CD8-positive, alpha-beta memory T cell (primary cell): ENCODE data around the gene ATP5PD. TPM values are rescaled to one million over a fixed set of nuclear protein-coding genes. Genes with fewer than 3 reads are reported as not detected.
"Not testable (repeated sequence)": the region's sequence is repeated elsewhere in the genome, so short reads cannot be mapped to it uniquely, and the experiment has no call there.

Experiments used
- CTCF ChIA-PET: fragments of 350-600 bp; sonication (Branson Sonifier 250); formaldehyde crosslinking; loops from one replicate; lab custom pipeline; 2021; ENCODE audit warnings: antibody characterized with exemption; lab: Charles Lee
- POLR2A ChIA-PET: fragments of 350-600 bp; sonication (Branson Sonifier 250); formaldehyde crosslinking; loops from one replicate; lab custom pipeline; 2021; ENCODE audit warnings: antibody characterized with exemption; lab: Charles Lee
- DNase-seq, 5 donors: peaks; one replicate each; pipeline versions ENCODE4 v3.0.0 to v3.0.0-alpha.2; 2020 to 2022; ENCODE audit warnings: mixed read lengths in 1 of 5
- H3K27ac ChIP-seq: one replicate; pipeline ENCODE4 v1.7.0; 2013; ENCODE audit warnings: low read depth, mild to moderate bottlenecking, low read length, moderate library complexity
- H3K27me3 ChIP-seq: 2 replicates; pipeline ENCODE4 v1.7.0; 2013; ENCODE audit warnings: low read length, mild to moderate bottlenecking; ENCODE audit not compliant: insufficient read depth, poor library complexity, severe bottlenecking
- H3K36me3 ChIP-seq: 2 replicates; pipeline ENCODE4 v1.7.0; 2013; ENCODE audit warnings: mild to moderate bottlenecking, low read length, moderate library complexity; ENCODE audit not compliant: insufficient read depth
- H3K4me1 ChIP-seq: 2 replicates; pipeline ENCODE4 v1.7.0; 2013; ENCODE audit warnings: mild to moderate bottlenecking, low read length, moderate library complexity; ENCODE audit not compliant: insufficient read depth
- H3K4me3 ChIP-seq: 2 replicates; pipeline ENCODE4 v1.7.0; 2013; ENCODE audit warnings: mild to moderate bottlenecking, low read length
- H3K9me3 ChIP-seq: 2 replicates; pipeline ENCODE4 v1.7.0; 2013; ENCODE audit warnings: mild to moderate bottlenecking, low read length
- H3K27ac Mint-ChIP-seq, 8 donors: one replicate each; pipeline ENCODE4 v1.8.0; 2020 to 2021; ENCODE audit warnings: mixed read lengths in 8 of 8, mild to moderate bottlenecking in 6 of 8, inconsistent platforms in 3 of 8, moderate library complexity in 3 of 8
- H3K27me3 Mint-ChIP-seq, 2 donors: one replicate each; pipeline ENCODE4 v1.8.0; 2020 to 2021; ENCODE audit warnings: mixed read lengths in 2 of 2, mild to moderate bottlenecking in 1 of 2, moderate library complexity in 1 of 2
- H3K36me3 Mint-ChIP-seq, 3 donors: one replicate each; pipeline ENCODE4 v1.8.0; 2020 to 2021; ENCODE audit warnings: mixed read lengths in 3 of 3, inconsistent platforms in 1 of 3, mild to moderate bottlenecking in 1 of 3
- H3K4me1 Mint-ChIP-seq, 3 donors: one replicate each; pipeline ENCODE4 v1.8.0; 2020 to 2021; ENCODE audit warnings: mixed read lengths in 3 of 3, inconsistent platforms in 1 of 3, mild to moderate bottlenecking in 1 of 3
- H3K4me3 Mint-ChIP-seq, 7 donors: one replicate each; pipeline ENCODE4 v1.8.0; 2020 to 2021; ENCODE audit warnings: mixed read lengths in 7 of 7, mild to moderate bottlenecking in 6 of 7, moderate library complexity in 4 of 7, inconsistent platforms in 2 of 7
- H3K9me3 Mint-ChIP-seq, 5 donors: one replicate each; pipeline ENCODE4 v1.8.0; 2020 to 2022; ENCODE audit warnings: mixed read lengths in 5 of 5, mild to moderate bottlenecking in 3 of 5, moderate library complexity in 2 of 5, inconsistent platforms in 1 of 5
- polyA plus RNA-seq: library from polyadenylated mRNA; unstranded; fragments of 300-500 nt; fragmentation: Illumina TruSeq; gene quantifications from one replicate; pipeline ENCODE4 v1.2.3, GENCODE V29; 2021
- total RNA-seq, 2 experiments: library from RNA; stranded (reverse); gene quantifications; one replicate each; pipeline ENCODE4 v1.2.3, GENCODE V29; 2021

ATP5PD gene
- total and polyA plus RNA-seq, 3 experiments from 2014 or later = 179 to 345 (median 198) TPM

DNA sequence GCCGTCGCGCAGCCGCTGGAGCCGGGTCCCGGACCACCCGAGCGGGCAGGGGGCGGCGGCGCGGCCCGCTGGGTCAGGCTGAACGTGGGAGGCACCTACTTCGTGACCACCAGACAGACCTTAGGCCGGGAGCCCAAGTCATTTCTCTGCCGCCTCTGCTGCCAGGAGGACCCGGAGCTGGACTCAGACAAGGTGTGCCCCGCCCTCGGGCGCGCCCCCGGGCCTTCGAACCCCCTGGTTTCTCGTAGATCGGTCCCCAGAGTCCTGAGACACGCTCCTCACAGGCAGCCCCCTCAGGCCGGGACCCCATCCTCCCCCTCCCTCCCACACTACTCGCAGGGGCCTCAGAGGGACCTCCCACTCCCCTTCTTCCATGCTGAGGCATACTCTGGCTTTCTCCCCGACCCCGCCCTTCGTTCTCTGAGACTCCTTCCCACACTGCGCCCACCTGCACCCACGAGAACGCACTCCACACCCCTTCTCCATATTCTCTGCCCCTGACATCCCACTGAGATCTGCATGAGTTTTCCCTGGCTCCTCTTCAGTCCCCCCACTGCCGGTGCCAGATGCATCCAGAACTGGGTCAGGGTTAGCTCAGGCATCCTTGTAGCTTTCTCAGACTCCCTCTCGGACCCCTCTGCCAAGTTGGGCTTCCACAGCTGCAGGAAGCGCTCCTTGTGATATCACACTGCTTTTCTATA lies 779 bp upstream of the ATP5PD start:
- ChIA-PET CTCF (interaction anchor here (1.3 to 2.5 kb wide), 5 partner anchors 12 to 86 kb away, joined by 3 to 12 read pairs (median 5); partner anchors contain the start of genes MRPL58 and SLC16A5), POLR2A (interaction anchor here (0.6 to 3.4 kb wide), 6 partner anchors 8 to 136 kb away, joined by 3 to 14 read pairs (median 3); partner anchors contain the start of gene SUMO2)
- H3K27me3 ChIP-seq = no peaks in the 10 kb centered on the region
- H3K4me3 ChIP-seq = peak overlapping the region; percentile 74
- H3K9me3 ChIP-seq = no peaks in the 10 kb centered on the region
- Mint-ChIP-seq H3K4me1 (peaks cover 38 to 57% (median 51%) of the 10 kb centered on the region in 3 donors), H3K36me3 (peaks cover 0 to 39% (median 6%) of the 10 kb centered on the region in 3 donors), H3K27me3 (no peaks in the 10 kb centered on the region), H3K27ac (peak overlapping the region; percentile 29 to 99 (median 90)), H3K9me3 (no peaks in the 10 kb centered on the region), H3K4me3 (peak overlapping the region; percentile 87 to 99 (median 96))
- peak overlapping the region; percentile 62 for H3K27ac ChIP-seq
- peaks cover 18% of the 10 kb centered on the region for H3K4me1 ChIP-seq
- DNase-seq = peak in 4 of 5 donors; percentile 13 to 59 (median 30)
- peaks cover 13% of the 10 kb centered on the region for H3K36me3 ChIP-seq

DNA sequence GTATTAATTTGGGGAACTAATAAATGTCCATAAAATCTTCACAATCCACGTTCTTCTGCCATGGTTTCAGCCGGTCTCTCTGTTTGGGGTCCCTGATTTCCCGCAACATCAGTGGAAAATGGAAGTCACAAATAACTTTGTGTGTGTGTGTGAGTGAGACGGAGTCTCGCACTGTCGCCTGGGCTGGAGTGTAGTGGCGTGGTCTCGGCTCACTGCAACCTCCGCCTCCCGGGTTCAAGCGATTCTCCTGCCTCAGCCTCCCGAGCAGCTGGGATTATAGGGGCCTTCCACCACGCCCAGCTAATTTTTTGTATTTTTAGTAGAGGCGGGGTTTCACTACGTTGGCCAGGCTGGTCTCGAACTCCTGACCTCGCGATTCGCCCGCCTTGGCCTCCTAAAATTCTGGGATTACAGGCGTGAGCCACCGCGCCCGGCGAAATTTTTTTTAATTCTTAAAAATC lies 793 bp downstream of the ATP5PD start:
- H3K27me3 ChIP-seq, H3K9me3 Mint-ChIP-seq, H3K27me3 Mint-ChIP-seq, DNase-seq, H3K9me3 ChIP-seq: not testable (repeated sequence)
- H3K4me3 Mint-ChIP-seq = peak overlapping the region; percentile 92 to 99 (median 96)
- H3K36me3 Mint-ChIP-seq = peaks cover 0 to 40% (median 5%) of the 10 kb centered on the region in 3 donors
- H3K4me1 Mint-ChIP-seq = peaks cover 36 to 51% (median 51%) of the 10 kb centered on the region in 3 donors
- Histone ChIP-seq H3K4me1 (peaks cover 18% of the 10 kb centered on the region), H3K27ac (peak overlapping the region; percentile 94), H3K36me3 (peaks cover 18% of the 10 kb centered on the region), H3K4me3 (peak overlapping the region; percentile 84)
- CTCF ChIA-PET = interaction anchor here (1.0 to 2.3 kb wide), 5 partner anchors 11 to 68 kb away, joined by 3 to 10 read pairs (median 4); partner anchors contain the start of gene SLC16A5
- H3K27ac Mint-ChIP-seq = peak overlapping the region; percentile 93 to 99 (median 97)
- POLR2A ChIA-PET = interaction anchor here (3.4 kb wide), 1 partner anchor 11 kb away, joined by 14 read pairs; no protein-coding TSS in a partner anchor

GRCh38 chr17:75044716-75045115 lies 2.1 kb downstream of the ATP5PD start:
- peaks cover 22% of the 10 kb centered on the region for H3K36me3 ChIP-seq
- H3K4me1 ChIP-seq = peaks cover 18% of the 10 kb centered on the region
- ChIA-PET CTCF (no interaction called here), POLR2A (no interaction called here)
- no peaks in the 10 kb centered on the region for H3K27me3 ChIP-seq
- Mint-ChIP-seq H3K9me3 (no peaks in the 10 kb centered on the region), H3K4me3 (peak overlapping the region in 6 of 7 donors; percentile 35 to 99 (median 59)), H3K36me3 (peaks cover 4 to 47% (median 10%) of the 10 kb centered on the region in 3 donors), H3K4me1 (peaks cover 39 to 49% (median 48%) of the 10 kb centered on the region in 3 donors), H3K27me3 (no peaks in the 10 kb centered on the region), H3K27ac (peak overlapping the region in 5 of 8 donors; percentile 23 to 77 (median 50))
- no peaks in the 10 kb centered on the region for H3K9me3 ChIP-seq
- no peak for DNase-seq
- H3K27ac ChIP-seq = no peak overlapping the region
- H3K4me3 ChIP-seq = no peak overlapping the region

GRCh38 chr17:75043789-75044188 lies 3.0 kb downstream of the ATP5PD start:
- CTCF ChIA-PET, POLR2A ChIA-PET, DNase-seq, H3K9me3 Mint-ChIP-seq, H3K27ac ChIP-seq, H3K27me3 Mint-ChIP-seq, H3K4me3 ChIP-seq, H3K27me3 ChIP-seq, H3K9me3 ChIP-seq: not testable (repeated sequence)
- peaks cover 25% of the 10 kb centered on the region for H3K36me3 ChIP-seq
- H3K4me1 ChIP-seq = peaks cover 18% of the 10 kb centered on the region
- H3K36me3 Mint-ChIP-seq = peaks cover 5 to 46% (median 14%) of the 10 kb centered on the region in 3 donors
- peaks cover 38 to 42% (median 40%) of the 10 kb centered on the region in 3 donors for H3K4me1 Mint-ChIP-seq
- peak overlapping the region in 1 of 8 donors; percentile 81 for H3K27ac Mint-ChIP-seq
- peak overlapping the region in 2 of 7 donors; percentile 19 to 67 for H3K4me3 Mint-ChIP-seq

DNA sequence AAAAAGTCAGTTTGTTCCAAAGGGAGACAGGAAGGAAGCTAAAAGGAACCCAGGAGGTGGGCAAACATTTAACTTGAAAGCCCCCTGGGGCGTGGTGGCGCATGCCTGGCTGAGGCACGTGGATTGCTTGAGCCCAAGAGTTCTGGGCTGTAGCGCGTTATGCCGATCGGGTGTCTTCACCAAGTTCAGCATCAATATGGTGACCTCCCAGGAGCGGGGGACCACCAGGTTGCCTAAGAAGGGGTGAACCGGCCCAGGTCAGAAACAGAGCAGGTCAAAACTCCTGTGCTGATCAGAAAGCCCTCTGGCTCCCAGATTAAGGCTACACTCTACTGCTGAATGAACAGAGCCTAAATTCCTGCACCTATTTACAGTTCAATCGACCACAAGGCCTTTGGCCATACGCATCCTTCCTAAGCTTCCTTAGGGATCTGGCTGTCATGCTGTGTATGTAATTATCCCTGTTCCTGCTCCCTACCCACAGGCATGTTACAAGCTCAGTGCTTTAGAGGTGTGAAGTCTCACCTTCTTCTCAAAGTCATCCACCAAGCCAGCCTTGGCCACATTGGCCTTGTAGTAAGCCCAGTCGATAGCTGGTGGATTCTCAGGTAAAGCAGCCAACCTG lies 5.0 kb downstream of the ATP5PD start:
- DNase-seq = no peak
- Mint-ChIP-seq H3K36me3 (peaks cover 5 to 46% (median 11%) of the 10 kb centered on the region in 3 donors), H3K27ac (peak overlapping the region in 1 of 8 donors; percentile 85), H3K9me3 (no peaks in the 10 kb centered on the region), H3K4me1 (peaks cover 29 to 36% (median 35%) of the 10 kb centered on the region in 3 donors), H3K4me3 (peak overlapping the region in 1 of 7 donors; percentile 45), H3K27me3 (no peaks in the 10 kb centered on the region)
- Histone ChIP-seq H3K4me3 (no peak overlapping the region), H3K27me3 (no peaks in the 10 kb centered on the region), H3K4me1 (peaks cover 18% of the 10 kb centered on the region), H3K9me3 (no peaks in the 10 kb centered on the region), H3K36me3 (peaks cover 31% of the 10 kb centered on the region), H3K27ac (no peak overlapping the region)
- ChIA-PET POLR2A (no interaction called here), CTCF (interaction anchor here (0.8 to 2.0 kb wide), 3 partner anchors 66 to 123 kb away, joined by 3 to 6 read pairs (median 3); no protein-coding TSS in a partner anchor)

DNA sequence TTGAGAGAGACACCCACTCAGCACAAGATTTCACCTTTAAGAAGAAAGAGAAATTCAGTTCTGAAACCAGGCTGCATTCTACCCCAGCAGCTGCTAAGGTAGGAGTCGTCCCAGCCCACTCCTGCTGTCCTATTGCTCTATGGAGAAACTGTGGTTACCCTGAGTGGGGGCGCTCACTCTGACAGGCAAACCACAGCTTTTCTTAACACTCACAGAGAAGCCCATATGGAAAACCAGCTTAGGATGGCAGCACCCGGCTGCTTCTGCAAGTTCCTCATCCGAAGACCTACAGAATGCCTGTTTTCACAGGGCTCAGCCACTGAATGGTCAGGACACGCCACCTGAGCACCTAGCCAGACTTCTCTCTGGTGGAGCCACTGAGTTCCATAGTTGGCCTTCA lies 7.5 kb downstream of the ATP5PD start:
- ChIA-PET POLR2A (no interaction called here), CTCF (interaction anchor here (1.1 to 2.0 kb wide), 3 partner anchors 11 to 91 kb away, joined by 4 to 7 read pairs (median 4); partner anchors contain the start of genes MRPL58 and NT5C)
- Histone ChIP-seq H3K36me3 (peaks cover 31% of the 10 kb centered on the region), H3K4me1 (peaks cover 29% of the 10 kb centered on the region), H3K27ac (no peak overlapping the region), H3K4me3 (no peak overlapping the region), H3K27me3 (no peaks in the 10 kb centered on the region), H3K9me3 (no peaks in the 10 kb centered on the region)
- Mint-ChIP-seq H3K9me3 (peaks cover 0 to 3% (median 0%) of the 10 kb centered on the region in 5 donors), H3K27ac (peak overlapping the region in 4 of 8 donors; percentile 43 to 81 (median 62)), H3K4me1 (peaks cover 24 to 40% (median 37%) of the 10 kb centered on the region in 3 donors), H3K4me3 (no peak overlapping the region), H3K27me3 (peaks cover 0 to 13% of the 10 kb centered on the region in 2 donors), H3K36me3 (peaks cover 5 to 42% (median 11%) of the 10 kb centered on the region in 3 donors)
- no peak for DNase-seq

DNA sequence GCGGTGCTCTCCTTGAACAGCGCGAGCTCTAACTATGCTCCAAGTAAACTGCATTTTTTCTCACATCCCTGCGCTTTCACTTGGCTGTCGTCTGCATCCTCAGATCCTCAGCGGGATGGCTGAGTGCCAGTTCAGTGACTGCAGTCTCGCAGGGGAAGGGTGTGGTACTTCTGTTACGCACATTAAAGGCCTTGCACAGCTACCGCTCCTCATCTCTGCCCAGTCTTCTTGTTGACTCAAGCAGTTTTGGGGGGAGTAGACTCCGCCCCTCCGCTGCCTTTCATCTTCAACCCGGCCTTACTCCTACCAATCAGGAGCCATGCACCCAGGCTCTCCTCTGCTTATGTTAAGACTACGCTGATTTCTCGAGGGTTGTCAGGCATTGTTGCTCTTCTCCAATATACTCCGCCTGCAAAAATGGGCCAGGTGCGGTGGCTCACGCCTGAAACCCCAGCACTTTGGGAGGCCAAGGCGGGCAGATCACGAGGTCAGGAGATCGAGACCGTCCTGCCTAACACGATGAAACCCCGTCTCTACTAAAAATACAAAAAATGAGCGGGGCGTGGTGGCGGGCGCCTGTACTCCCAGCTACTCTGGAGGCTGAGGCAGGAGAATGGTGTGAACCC lies 10.0 kb downstream of the ATP5PD start:
- Mint-ChIP-seq H3K4me3 (peak overlapping the region; percentile 61 to 93 (median 83)), H3K36me3 (peaks cover 5 to 35% (median 10%) of the 10 kb centered on the region in 3 donors), H3K9me3 (peaks cover 0 to 6% (median 0%) of the 10 kb centered on the region in 5 donors), H3K27ac (peak overlapping the region; percentile 96 to 99 (median 98)), H3K27me3 (peaks cover 0 to 16% of the 10 kb centered on the region in 2 donors), H3K4me1 (peaks cover 42 to 60% (median 56%) of the 10 kb centered on the region in 3 donors)
- Histone ChIP-seq H3K27ac (peak overlapping the region; percentile 71), H3K4me1 (peaks cover 50% of the 10 kb centered on the region), H3K4me3 (peak overlapping the region; percentile 39), H3K36me3 (peaks cover 26% of the 10 kb centered on the region), H3K9me3 (no peaks in the 10 kb centered on the region), H3K27me3 (no peaks in the 10 kb centered on the region)
- CTCF ChIA-PET = interaction anchor here (0.8 to 3.4 kb wide), 4 partner anchors 10 to 75 kb away, joined by 3 to 10 read pairs (median 4); partner anchors contain the start of genes ATP5PD and KCTD2
- DNase-seq = peak; percentile 76 to 96 (median 93)
- POLR2A ChIA-PET = interaction anchor here (1.0 kb wide), 1 partner anchor 73 kb away, joined by 3 read pairs; the partner anchor contains the start of gene ARMC7
